NCI-H524 (cell line): ENCODE measurements around the gene CENPU.

Experiments used
- DNase-seq, 2 experiments: peaks; one replicate each; lab custom pipeline; 2025; lab: John Stamatoyannopoulos, UW

Gene CENPU

DNA sequence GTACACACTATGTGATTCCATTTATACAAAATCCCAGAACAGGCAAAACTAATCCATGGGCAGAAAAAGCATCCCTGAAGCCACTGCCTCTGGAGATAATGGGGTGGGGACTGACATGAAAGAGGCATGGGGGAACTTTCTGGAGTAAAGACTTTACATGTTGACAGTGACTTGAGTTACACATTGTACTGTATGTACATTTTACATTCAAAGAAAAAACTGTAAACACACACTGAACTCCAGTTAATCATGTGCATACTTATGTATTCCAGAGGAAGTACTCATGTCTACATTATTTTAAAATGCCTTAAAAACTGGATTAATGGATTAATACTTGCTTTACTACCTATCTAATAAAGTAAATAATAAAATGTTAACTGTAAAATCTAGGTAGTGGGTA, 21.6 kb downstream of the CENPU start:
- DNase-seq: no peak

DNA sequence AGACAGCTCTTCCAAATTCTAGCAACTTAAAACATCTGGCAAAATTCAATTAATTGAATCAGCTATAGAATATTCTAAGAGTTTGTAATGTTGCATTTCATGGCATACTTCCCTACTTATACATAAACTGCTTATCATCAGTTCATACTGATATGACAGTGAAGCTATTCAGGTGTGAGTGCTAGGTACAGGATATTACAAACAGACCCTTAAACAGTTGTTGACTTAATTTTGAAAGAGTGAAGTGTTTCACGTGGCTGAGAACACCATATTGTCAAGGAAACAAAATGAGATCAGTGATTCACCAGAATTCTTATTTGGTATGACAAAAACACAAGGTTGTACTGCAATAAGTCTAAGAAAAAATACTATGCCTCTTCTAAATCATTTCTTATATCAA, 27.4 kb downstream of the CENPU start:
- no peak for DNase-seq

DNA sequence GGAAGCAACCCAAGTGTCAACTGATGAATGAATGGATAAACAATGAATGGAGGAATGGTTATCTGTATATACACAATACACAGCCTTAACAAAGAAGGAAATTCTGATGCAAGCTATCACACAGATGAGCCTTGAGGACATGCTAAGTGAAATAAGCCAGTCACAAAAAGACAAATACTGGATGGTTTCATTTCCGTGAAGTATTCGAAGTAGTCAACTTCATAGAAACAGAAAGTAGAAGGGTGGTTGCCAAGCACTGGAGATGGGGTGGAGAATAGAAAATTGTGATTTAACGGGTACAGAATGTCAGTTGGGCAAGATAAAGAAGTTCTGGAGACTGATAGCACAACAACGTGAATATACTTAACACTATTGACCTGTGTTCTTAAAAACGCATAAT, 28.2 kb downstream of the CENPU start:
- no peak for DNase-seq

DNA sequence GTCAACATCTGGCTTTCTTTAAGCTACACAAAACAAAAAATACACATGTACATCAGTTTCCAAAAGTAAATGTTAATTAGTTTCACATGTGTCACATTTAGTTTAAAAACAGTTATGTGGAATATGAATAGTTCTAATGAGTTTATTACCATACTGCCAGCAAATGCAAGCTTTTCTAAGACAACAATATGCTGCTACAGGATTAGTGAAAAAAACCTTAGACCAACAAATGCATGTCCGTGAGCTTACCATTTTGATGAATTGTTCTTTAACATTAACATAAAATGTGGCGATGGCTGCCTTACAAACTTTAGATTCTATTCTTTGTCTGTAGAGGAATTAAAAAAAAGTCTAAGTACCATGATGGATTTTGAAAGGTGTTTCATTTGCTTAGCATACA, 31.8 kb downstream of the CENPU start:
- DNase-seq: no peak

DNA sequence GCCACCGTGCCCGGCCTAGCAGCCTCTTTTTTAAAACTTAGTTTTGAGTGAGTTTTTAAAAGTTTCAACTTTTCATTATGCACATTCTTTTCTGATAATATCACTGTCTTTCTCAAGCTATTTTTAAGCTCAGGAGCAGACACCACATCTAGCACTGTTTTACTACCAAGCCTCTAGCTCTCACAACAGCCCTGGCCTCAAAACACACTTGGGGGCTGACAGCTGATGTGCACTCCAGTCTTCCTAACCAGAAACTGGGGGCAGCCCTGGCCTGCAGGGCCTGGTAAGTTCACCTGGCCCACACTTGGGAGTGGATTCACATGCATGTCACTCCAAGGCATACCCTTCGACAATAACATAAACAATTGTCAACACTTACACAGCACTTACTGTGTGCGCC, 34.0 kb downstream of the CENPU start:
- DNase-seq: no peak

DNA sequence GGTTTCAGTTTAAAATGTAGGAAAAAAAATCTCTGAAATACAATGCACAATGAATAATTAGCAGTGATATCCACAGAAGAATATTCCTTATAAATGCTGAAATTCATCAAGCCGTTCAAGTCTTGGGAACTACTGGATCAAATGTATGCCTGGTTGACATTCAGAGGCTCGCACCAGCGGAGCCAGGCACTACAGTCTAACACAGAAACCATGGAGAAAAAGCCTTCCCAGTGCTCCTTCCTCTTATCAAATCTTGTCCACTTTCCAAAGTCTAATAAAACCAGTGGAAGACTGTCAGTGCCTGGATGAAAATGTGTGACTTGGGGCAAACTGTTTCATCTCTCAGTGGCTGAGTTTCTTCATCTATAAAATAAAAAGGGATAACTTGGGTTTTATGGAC, 35.9 kb downstream of the CENPU start:
- no peak for DNase-seq

DNA sequence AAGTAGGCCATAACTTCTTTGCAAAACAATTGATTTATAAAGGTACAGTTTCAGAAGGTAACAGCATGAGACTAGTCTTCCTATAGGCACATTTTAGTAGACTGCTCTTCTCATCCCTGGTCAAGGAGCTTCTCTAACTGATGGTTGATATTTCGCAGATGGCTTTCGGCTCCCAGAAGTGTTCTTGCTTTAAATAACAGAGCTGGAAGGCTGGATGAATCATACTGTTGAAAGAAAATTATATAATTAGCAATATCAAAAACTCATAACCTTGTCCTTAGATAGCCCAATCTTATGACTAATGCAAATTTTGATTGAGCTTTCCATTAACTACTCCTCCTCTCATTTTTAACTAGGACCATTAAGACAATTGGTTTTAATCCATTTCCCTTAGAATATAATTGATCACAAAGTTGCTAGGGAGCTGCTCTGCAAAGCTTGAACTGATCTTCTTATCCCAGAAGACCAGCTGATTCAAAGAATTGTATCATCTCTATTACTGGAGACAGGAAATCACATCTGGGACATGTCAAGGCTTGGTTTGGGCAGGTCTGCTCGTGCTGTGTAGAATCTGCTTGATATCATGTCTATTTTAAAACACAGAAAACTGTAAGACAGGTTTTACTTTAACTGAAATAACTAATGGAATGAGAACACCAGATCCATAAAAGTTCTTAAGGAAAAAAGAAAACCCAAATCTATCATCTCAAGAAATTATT, 38.6 kb downstream of the CENPU start:
- DNase-seq: no peak

DNA sequence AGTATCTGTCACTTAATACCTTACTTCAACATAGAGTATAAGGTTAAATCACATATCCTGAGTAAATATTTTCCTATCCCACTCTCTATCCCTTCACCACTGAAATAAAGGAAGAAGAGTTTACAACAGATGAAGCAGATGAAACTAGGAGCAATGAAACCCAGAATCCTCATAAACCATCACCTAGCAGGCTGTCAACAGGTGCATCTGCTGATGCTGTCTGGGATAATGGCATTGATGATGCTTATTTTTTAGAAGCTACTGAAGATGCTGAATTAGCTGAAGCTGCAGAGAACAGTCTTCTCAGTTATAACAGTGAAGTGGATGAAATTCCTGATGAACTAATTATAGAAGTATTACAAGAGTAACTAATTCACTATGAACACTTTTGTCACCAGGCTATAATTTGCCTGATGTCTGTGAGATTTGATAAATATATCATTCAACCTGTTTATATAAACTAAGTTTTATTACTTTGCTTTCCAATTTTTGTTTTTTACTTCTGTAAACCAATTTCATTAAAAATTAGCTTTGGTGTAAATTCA, 39.4 kb downstream of the CENPU start:
- DNase-seq: no peak

DNA sequence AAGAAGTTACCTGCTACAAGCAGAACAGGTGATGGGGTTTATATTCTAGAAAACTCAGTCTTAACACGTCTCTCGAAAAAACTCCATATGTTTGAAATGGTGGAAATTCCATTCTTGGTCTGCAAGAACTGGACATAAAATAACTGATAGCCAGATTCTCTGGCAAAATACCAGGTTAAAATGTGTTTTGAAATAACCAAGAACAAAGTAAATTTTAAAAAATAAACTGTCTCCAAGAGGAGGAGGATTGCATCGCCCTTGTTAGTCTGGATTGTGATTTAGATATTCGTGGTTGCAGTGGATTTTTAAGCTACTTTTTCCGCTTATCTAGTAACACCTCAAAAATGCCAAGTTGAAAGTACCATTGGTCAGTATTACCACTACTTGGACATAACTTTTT, 40.8 kb downstream of the CENPU start:
- no peak for DNase-seq

DNA sequence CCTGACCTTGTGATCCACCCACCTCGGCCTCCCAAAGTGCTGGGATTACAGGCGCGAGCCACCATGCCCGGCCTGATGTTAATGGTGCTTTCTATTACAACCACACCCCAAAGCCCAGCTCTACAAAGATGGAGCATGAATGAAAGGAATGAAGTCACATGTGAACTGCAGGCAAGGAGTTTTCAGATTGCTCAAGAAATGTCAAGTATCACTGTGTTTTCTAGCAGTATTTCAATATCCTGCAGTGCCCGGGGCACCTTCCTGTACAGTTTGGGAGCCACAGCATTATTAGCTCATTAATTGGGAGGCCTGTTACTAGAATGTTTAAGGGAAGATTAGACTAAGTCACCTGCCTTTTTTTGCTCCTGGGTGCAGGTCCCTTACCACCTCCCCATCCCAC, 44.2 kb downstream of the CENPU start:
- no peak for DNase-seq

DNA sequence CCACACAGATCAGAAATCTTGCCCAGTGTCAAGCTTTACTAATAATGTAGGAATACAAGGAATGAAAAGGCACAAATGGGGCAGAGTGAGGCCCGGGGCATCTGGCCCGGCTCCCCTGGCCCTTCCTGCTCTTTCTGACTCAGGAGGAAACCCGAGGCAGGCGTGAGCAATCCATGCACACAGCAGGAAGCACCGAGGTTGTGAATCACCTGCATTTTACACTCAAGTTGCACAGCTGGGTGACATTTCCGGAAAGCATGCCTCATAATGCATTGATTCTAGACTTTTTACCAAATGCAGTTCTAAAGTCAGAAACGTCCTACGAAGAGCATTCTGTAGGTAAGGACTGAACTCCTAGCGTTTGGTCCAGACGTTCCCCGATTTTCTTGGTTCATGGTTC, 45.4 kb downstream of the CENPU start:
- no peak for DNase-seq

DNA sequence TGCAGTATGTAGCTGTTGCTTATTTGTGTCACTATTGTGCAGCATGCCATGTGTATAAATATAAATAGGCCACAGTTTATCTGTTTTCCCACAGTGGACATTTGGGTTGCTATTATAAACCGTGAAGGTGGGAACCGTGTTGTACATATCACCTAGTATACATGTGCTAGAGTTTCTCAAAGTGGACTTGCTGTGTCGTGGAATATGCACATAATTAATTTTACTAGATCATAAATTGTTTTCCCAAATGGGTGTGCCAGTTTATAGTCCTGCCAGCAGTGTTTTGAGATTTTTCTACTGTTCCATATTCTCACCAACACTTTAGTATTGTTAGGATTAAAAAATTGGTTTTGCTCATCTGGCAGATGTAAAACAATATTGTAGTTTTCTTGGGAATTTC, 45.9 kb downstream of the CENPU start:
- no peak for DNase-seq

DNA sequence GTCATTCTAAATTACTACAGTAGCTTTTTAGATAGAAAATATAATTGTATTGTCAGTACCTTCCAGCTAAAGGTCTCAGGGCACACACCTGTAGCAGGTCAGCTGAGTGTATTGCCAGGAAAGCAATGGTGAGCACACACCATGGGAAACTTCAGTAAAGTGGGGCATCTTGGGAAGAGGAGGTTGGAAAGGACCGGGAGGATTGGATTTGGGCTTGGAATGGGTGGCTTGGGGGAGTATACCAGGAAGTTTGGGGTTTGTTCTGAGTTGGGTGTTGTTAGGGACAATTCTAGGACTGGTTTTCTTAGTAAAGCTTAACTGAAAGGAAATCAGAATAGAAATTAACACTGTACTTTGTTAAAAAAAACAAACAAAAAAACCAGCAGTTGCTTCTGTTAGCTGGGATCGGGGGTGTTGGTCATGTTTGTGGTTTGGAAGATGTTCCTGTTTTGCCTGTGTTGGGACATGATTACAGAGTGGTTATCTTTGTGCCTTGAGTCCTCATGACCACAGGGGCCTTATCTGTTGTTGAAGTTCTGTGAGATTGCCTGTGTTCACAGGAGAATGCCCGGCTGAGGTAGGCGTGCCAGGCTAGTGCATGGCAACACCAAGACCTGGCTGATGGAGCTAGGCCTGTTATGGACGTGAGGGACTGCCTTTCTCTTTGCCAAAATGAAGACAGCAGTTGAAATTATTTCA, 49.3 kb downstream of the CENPU start:
- DNase-seq: no peak

DNA sequence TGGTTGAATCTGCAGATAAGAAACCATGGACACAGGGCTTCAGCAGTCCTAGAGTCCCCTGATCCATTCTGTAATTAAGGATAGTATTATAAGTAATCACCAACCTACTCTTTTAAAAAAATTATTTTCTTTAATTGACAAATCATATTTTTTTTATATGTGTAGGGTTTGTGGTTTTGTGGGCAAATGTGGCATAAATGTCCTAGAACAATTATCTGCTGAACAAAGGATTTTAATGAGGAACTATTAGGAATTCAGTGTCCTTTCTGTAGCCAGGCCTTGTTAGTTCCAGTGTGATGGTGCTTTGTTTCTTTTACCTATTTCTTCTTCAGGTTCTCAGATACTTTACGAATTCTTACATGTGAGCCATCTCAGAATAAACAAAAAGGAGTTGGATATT, 52.0 kb downstream of the CENPU start:
- DNase-seq: no peak

DNA sequence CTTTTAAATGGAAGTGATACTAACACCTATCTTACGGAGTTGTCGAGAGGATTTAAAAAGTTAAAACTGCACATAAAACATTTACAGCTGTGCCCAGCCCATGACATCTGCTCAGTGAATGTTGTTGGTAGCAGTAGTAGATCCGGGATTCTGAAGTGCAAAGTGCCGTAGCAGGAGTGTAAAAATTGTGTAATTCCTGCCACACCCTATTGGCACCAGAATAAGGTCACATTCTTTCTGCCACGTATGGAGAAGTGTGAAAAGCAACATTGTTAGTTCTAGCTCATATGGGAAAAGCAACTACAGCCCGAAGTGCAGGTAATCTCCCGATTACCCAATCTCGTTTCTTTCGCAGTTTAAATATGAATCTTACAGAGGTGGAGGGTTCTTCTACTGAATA, 53.2 kb downstream of the CENPU start:
- DNase-seq: no peak

DNA sequence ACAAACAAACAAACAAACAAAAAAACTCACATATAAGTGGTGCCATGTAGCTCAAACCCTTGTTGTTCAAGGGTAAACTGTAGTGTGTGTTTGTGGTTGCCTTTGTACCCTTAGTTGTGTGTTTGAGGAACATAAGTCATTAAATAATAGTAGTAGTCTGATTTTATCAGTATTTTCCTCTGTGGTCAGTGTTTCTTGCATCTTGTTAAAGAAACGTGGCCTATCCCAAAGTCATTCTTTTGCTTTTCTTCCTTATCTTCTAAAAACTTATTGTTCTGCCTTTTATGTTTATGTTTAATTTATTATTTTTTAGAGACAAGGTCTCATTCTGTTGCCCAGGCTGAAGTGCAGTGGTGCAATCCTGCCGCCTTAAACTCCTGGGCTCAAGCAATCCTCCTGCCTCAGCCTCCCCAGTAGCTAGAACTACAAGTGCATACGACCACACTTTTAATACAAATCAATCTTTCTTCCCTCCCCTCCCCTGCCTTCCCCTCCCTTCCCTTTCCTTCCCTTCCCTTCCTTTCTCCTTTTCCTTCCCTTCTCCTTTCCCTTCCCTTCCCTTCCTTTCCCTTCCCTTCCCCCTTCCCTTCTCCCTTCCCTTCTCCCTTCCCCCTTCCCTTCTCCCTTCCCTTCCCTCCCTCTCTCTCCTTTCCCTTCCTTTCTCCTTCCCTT, 57.9 kb downstream of the CENPU start:
- DNase-seq: no peak

DNA sequence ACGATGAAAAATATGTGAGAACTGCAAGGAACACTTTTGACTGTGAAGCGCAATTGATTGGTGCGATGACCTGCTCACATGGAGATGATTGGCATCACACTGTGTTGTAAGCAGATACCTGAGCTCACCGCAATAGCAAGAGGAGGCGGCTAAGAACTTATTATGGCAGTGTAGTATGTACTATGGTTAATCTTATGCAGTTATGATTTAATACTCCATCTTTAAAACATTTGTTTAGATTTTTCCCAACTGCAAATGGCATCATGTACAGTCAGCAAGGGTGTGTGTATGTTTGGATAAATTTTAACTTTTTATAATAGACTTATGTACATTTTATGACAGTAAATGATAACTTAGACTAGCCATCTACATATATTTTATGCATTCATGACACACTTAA, 58.9 kb downstream of the CENPU start:
- DNase-seq: no peak

DNA sequence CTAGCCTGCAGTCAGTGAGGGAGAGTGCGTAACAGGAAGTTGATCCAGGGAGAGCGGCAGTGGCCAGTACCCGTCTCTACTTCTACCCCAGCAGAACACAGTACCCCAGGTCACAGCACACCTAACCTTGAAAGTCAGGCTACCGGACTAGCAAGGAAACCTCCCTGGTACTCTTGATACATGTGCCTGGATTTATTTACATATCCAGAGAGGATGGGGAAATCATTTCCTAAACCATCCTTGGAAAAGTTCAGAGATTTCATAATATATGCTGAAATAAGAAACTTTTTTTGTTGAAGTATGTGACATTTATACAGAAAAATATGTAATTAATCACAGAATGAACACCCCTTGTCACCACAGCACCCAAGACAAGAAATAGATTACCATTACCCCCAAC, 59.9 kb downstream of the CENPU start:
- no peak for DNase-seq

DNA sequence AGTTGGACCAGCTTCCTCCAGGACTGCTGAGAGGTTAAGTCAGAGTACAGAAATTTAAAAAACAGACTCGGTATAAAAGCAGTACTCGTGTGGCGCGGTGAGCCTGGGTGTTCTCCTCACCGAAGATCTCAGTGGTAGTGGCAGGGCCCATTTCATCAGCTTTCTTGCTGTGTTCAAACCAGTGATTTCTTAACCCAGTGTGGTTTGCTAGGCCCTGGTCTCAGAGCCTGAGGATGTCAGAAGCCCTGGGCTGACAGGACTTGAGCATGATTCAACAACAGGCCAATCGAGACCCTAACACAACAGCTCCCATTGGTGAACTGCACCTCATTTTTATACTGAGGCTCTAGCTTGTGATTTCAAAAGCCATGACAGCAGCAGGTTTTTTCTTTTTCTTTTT, 61.2 kb downstream of the CENPU start:
- no peak for DNase-seq

DNA sequence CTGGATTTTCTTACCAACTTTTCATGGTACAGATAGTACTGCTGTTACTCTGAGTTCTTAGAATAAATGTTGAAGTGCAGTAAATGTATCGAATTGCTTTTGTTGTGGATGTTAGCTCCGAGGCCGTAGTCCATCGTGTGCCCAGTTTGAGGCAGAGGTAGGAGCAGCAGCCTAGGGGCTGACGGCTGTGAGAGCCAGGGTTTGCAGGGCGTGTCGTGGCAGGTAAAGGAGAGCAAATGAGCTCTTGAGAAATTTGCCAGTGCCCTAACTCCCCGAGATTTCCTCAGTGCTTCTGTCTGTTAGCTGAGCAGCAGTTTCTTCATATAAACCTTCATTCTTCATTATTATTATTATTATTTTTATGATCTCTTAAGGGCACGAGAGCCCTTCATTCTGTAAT, 62.8 kb downstream of the CENPU start:
- no peak for DNase-seq

DNA sequence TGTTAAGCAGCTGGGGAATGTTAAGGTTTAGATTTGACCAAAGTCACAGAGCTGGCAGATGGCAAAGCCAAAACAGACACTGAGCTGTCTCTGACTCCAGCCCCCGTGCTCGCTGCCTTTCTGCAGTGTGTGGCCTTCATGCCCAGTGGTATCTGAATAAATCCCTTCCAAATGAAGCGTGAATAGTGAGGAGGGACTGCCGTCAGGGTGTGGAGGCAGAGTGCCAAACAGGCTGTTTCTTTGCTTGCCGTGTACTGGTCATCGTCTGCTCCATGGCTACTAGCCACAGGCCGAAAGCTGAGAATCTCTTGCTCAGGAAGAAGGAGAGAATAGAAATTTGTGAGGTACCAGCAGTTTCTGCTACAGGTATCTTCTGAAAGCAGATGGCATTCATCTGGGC, 64.6 kb downstream of the CENPU start:
- no peak for DNase-seq

DNA sequence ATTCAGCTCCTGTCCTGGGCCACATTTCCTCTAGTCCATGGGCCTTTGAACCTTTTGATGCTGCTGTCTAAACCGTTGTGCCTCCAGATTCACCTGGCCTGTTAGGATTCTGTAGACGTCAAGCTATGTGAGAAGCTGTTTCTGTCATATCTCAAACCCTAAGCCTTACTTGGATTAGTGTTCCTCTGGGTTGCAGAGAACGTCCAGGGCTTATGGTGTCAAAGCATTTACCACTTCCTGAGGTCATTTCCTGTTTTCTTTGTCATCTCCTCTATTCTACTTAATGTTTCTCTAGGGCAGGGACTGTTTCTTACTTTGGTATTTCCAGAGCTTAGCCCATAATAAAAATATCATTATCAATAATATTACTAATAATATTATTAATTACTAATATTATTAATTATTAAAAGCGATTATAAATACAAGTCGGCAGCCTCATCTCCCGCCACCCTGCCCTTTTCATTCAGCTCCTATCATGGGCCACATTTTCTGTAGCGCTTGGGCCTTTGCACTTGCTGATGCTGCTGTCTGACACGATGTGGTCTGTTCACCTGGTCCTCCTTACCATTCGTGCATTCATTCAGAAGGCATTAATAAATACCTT, 65.3 kb downstream of the CENPU start:
- DNase-seq: no peak

DNA sequence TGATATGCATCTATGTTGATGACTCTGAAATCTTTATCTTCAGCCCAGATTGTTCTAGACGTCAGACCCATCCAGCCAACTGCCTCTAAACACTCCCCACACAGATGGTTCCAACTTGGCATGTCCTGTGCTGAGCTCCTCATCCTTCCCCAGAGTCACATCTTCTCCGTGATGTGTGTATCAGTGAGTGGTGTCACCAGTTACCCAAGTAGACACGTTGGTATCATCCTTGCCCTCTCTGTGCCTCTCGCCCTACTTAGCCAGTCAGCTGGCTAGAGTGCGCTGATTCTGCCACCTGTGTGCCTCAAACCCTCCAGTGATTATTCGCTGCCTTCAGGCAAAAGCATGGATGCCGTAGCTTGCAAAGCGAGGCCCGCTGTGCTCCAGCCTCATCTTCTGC, 65.8 kb downstream of the CENPU start:
- no peak for DNase-seq
